DOHH2 (cell line): ENCODE measurements around the gene FATE1.

Experiments
- H3F3A ChIP-seq: fragments of 200-600 bp; sonication (generic), shearing (Covaris generic); 2 replicates; pipeline ENCODE4 v1.6.0; 2016; ENCODE audit warnings: antibody characterized with exemption, mild to moderate bottlenecking; ENCODE audit not compliant: control insufficient read depth, insufficient read depth
- H3K27ac ChIP-seq: fragments of 200-600 bp; sonication (generic); 2 replicates; pipeline ENCODE4 v1.5.1; 2014; ENCODE audit warnings: low read depth, mild to moderate bottlenecking, low read length, moderate library complexity
- H3K27me3 ChIP-seq: fragments of 200-600 bp; sonication (generic); 2 replicates; pipeline ENCODE4 v1.6.1; 2014; ENCODE audit warnings: mild to moderate bottlenecking, low read length, mixed read lengths; ENCODE audit not compliant: control insufficient read depth
- H3K36me3 ChIP-seq: fragments of 200-600 bp; sonication (generic); 2 replicates; pipeline ENCODE4 v1.6.1; 2014; ENCODE audit warnings: mild to moderate bottlenecking, low read length, moderate library complexity, mixed read lengths; ENCODE audit not compliant: control insufficient read depth
- H3K4me1 ChIP-seq: fragments of 200-600 bp; sonication (generic); 2 replicates; pipeline ENCODE4 v1.6.1; 2014; ENCODE audit warnings: mild to moderate bottlenecking, low read length, mixed read lengths; ENCODE audit not compliant: control insufficient read depth
- H3K4me2 ChIP-seq: fragments of 200-600 bp; sonication (generic); 2 replicates; pipeline ENCODE4 v1.6.0; 2014; ENCODE audit warnings: mild to moderate bottlenecking, low read length, moderate library complexity
- H3K4me3 ChIP-seq: fragments of 200-600 bp; sonication (generic); 2 replicates; pipeline ENCODE4 v1.5.1; 2014; ENCODE audit warnings: mild to moderate bottlenecking, low read length, mixed read lengths
- H3K79me2 ChIP-seq: fragments of 200-600 bp; sonication (generic); 2 replicates; pipeline ENCODE4 v1.6.1; 2014; ENCODE audit warnings: mild to moderate bottlenecking, low read length, mixed read lengths; ENCODE audit not compliant: control insufficient read depth
- H3K9me2 ChIP-seq: fragments of 200-600 bp; sonication (generic); replicated peaks from 2 replicates; pipeline ENCODE4 v1.6.1; 2014; ENCODE audit warnings: mild to moderate bottlenecking, low read length, mixed read lengths; ENCODE audit not compliant: control insufficient read depth
- H3K9me3 ChIP-seq: fragments of 200-600 bp; sonication (generic); 2 replicates; pipeline ENCODE4 v1.6.1; 2014; ENCODE audit warnings: antibody characterized with exemption, low read length, mixed read lengths; ENCODE audit not compliant: control insufficient read depth, insufficient read depth
- H4K20me1 ChIP-seq: fragments of 200-600 bp; sonication (generic); 2 replicates; pipeline ENCODE4 v1.6.0; 2014; ENCODE audit warnings: low read depth, mild to moderate bottlenecking, antibody characterized with exemption, low read length, moderate library complexity; ENCODE audit not compliant: control insufficient read depth, insufficient read depth
- EZH2phosphoT487 ChIP-seq: fragments of 200-600 bp; sonication (generic); IDR thresholded peaks from 2 replicates; pipeline ENCODE4 v1.6.1; 2017; ENCODE audit warnings: borderline replicate concordance, mild to moderate bottlenecking, antibody characterized with exemption, low read length, moderate library complexity, mixed read lengths
- TF ChIP-seq, protein P1 (sequence below): fragments of 200-600 bp; sonication (generic); IDR thresholded peaks from one replicate; pipeline ENCODE4 v1.5.1; 2014; ENCODE audit warnings: antibody characterized with exemption, mild to moderate bottlenecking, low read depth, low read length; ENCODE audit not compliant: poor library complexity, severe bottlenecking

The FATE1 gene

DNA sequence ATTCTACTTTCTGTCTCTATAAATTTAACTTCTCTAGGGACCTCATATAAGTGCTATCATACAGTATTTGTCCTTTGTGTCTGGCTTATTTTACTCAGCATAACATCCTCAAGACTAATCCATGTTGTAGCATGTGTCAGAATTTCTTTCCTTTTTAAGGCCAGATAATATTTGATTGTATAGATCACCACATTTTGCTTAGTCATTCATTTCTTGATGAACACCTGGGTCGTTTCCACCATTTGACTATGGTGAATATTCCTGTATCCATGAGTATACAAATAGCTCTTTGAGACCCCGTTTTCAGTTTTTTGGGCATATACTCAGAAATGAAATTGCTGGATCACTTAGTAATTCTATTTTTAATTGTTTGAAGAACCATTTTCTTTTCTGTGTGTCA is 30.7 kb downstream of the FATE1 start:
- Histone ChIP-seq H3K9me2 (no peaks in the 10 kb centered on the region), H3K4me2 (no peak overlapping the region), H3K36me3 (no peaks in the 10 kb centered on the region), H4K20me1 (no peaks in the 10 kb centered on the region), H3K4me3 (no peak overlapping the region), H3K4me1 (no peaks in the 10 kb centered on the region), H3K79me2 (no peaks in the 10 kb centered on the region), H3F3A (no peaks in the 10 kb centered on the region), H3K27ac (no peak overlapping the region), H3K9me3 (no peaks in the 10 kb centered on the region), H3K27me3 (no peaks in the 10 kb centered on the region)
- no peak for TF ChIP-seq EZH2phosphoT487
- TF ChIP-seq, protein P1, sequence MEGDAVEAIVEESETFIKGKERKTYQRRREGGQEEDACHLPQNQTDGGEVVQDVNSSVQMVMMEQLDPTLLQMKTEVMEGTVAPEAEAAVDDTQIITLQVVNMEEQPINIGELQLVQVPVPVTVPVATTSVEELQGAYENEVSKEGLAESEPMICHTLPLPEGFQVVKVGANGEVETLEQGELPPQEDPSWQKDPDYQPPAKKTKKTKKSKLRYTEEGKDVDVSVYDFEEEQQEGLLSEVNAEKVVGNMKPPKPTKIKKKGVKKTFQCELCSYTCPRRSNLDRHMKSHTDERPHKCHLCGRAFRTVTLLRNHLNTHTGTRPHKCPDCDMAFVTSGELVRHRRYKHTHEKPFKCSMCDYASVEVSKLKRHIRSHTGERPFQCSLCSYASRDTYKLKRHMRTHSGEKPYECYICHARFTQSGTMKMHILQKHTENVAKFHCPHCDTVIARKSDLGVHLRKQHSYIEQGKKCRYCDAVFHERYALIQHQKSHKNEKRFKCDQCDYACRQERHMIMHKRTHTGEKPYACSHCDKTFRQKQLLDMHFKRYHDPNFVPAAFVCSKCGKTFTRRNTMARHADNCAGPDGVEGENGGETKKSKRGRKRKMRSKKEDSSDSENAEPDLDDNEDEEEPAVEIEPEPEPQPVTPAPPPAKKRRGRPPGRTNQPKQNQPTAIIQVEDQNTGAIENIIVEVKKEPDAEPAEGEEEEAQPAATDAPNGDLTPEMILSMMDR, result no peak

- Histone ChIP-seq H3F3A (no peaks in the 10 kb centered on the region), H3K79me2 (no peaks in the 10 kb centered on the region), H3K4me3 (no peak overlapping the region), H3K27ac (no peak overlapping the region), H3K4me1 (no peaks in the 10 kb centered on the region), H3K27me3 (no peaks in the 10 kb centered on the region), H4K20me1 (no peaks in the 10 kb centered on the region), H3K36me3 (no peaks in the 10 kb centered on the region), H3K9me2 (no peaks in the 10 kb centered on the region), H3K9me3 (no peaks in the 10 kb centered on the region), H3K4me2 (no peak overlapping the region)
- TF ChIP-seq, protein P1, result no peak
- TF ChIP-seq EZH2phosphoT487, result no peak
Observed at GRCh38 chrX:151750511-151750910, 34.7 kb downstream of the FATE1 start.

DNA sequence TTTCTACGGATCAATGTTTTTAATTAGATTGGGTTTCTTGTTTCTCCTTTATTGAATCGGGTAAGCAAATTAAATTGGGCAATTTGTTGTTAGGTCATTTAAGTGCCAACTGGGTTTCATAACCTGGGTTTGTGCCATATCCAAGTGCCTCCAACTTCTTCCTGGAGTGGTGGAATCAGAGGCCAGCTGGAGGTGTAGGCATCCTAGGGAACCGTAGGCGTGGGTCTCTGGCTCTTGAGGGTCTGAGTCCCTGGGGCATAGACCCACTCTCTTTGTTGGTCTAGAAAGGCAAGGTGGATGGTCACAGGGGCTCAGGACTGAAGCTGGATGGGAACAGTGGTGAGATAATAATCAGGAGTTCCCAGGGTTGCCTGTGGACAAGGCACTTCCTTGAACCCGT is 37.0 kb downstream of the FATE1 start:
- Histone ChIP-seq H3K4me3 (no peak overlapping the region), H3K27me3 (no peaks in the 10 kb centered on the region), H3K9me3 (no peaks in the 10 kb centered on the region), H3K4me2 (no peak overlapping the region), H4K20me1 (no peaks in the 10 kb centered on the region), H3K27ac (no peak overlapping the region), H3K4me1 (no peaks in the 10 kb centered on the region), H3K79me2 (no peaks in the 10 kb centered on the region), H3K9me2 (no peaks in the 10 kb centered on the region), H3F3A (no peaks in the 10 kb centered on the region), H3K36me3 (no peaks in the 10 kb centered on the region)
- TF ChIP-seq, protein P1, result no peak
- no peak for TF ChIP-seq EZH2phosphoT487
